Aorta (tissue), 5 donors: ENCODE data around the gene GMEB2. TPM values are rescaled to one million over a fixed set of nuclear protein-coding genes. Genes with fewer than 3 reads are reported as not detected.

Experiments used
- ATAC-seq: fragments of 200-7000 bp; cut with Tn5 transposase; one replicate; pipeline ENCODE4 v1.9.1; 2022; ENCODE audit warnings: moderate library complexity; ENCODE audit not compliant: low FRiP score
- DNase-seq, 2 donors: peaks; one replicate each; pipeline ENCODE4 v3.0.0-alpha.2; 2020
- H3K27ac ChIP-seq, 2 donors: one replicate each; pipeline ENCODE4 v1.5.1; 2013; ENCODE audit warnings: low read length in 2 of 2, mild to moderate bottlenecking in 2 of 2, moderate library complexity in 2 of 2, control low read depth in 1 of 2, inconsistent platforms in 1 of 2, low read depth in 1 of 2
- H3K27me3 ChIP-seq, 2 donors: one replicate each; pipeline ENCODE4 v1.6.1; 2013; ENCODE audit warnings: control low read depth in 1 of 2, low read length in 1 of 2, mild to moderate bottlenecking in 1 of 2, moderate library complexity in 1 of 2; ENCODE audit not compliant: insufficient read depth in 2 of 2, control insufficient read depth in 1 of 2
- H3K36me3 ChIP-seq, 2 donors: one replicate each; pipeline ENCODE4 v1.6.1; 2013; ENCODE audit warnings: control low read depth in 1 of 2, low read length in 1 of 2, mild to moderate bottlenecking in 1 of 2; ENCODE audit not compliant: insufficient read depth in 2 of 2, control insufficient read depth in 1 of 2
- H3K4me1 ChIP-seq, 2 donors: one replicate each; pipeline ENCODE4 v1.6.1; 2013; ENCODE audit warnings: low read length in 2 of 2, control low read depth in 1 of 2, mild to moderate bottlenecking in 1 of 2, moderate library complexity in 1 of 2; ENCODE audit not compliant: insufficient read depth in 2 of 2, control insufficient read depth in 1 of 2
- H3K4me3 ChIP-seq, 2 donors: one replicate each; pipeline ENCODE4 v1.5.1; 2013; ENCODE audit warnings: low read length in 2 of 2, control low read depth in 1 of 2, mild to moderate bottlenecking in 1 of 2
- H3K9me3 ChIP-seq: one replicate; pipeline ENCODE4 v1.6.1; 2013; ENCODE audit warnings: mild to moderate bottlenecking, low read length; ENCODE audit not compliant: control insufficient read depth
- WGBS, 2 donors: extraction: QIAGEN DNeasy Blood & Tissue Kit; methylation state at CpG; one replicate each; pipeline ENCODE4 v1.1.7; 2013; 5-methylcytosine and 5-hydroxymethylcytosine counted together
- intact Hi-C, 2 donors: fragments of 100-400 bp; cut with DNase I; formaldehyde crosslinking; loops; one replicate each; pipeline versions ENCODE4 v1.14.2 to v1.15.0; 2022
- polyA plus RNA-seq, 2 donors: library from polyadenylated mRNA; stranded (reverse); fragments of 200-250 nt; gene quantifications; one replicate each; pipeline ENCODE4 v1.2.3, GENCODE V29; 2013
- total RNA-seq, 2 donors: library from RNA; stranded (reverse); fragmentation: NEBNext Ultra II Directional; extraction: Animal tissue kit (Norgen Biotek cat#: 25700); gene quantifications; one replicate each; pipeline ENCODE4 v1.2.1, GENCODE V29; 2021
- donor health status: healthy with polysubstance abuse.
- donor health status: Bipolar disorder and iron deficiency.
- donor health status: DM: no; HTN: no; CAD: no.
- donor health status: DM: no; HTN: no; CAD: no.
- donor health status: DM: yes; HTN: yes; CAD: no.

Gene GMEB2
- total and polyA plus RNA-seq, 4 donors, result 3.9 to 10.3 (median 9.9) TPM

DNA sequence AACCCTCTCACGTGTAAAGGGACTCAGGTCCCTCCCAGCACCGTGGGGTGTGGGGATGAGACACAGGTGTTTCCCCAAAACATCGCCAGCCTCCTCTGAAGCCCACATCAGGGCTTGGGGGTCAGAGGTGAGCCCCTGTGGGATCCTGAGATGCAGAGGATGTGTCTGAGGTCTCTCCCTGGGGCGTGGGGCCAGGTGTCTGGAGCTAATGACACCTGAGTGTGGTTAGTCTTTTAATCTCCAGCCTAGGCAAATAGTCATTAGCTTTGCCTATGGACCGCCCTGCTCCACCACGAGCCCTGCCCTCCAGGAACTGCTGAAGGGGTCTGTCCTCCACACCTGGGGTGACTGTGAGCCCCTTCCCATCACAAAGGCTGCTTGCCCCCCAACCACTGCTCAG, 81.1 kb downstream of the GMEB2 start:
- DNase-seq (no peak), ATAC-seq (no peak)
- intact Hi-C loops, result no loop called here
- Histone ChIP-seq H3K36me3 (no peaks in the 10 kb centered on the region), H3K9me3 (no peaks in the 10 kb centered on the region), H3K27ac (no peak overlapping the region), H3K4me3 (no peak overlapping the region), H3K4me1 (no peaks in the 10 kb centered on the region), H3K27me3 (no peaks in the 10 kb centered on the region)
- WGBS, 2 donors, result 64 to 69% methylated on average over 6 of the region's 6 CpGs

DNA sequence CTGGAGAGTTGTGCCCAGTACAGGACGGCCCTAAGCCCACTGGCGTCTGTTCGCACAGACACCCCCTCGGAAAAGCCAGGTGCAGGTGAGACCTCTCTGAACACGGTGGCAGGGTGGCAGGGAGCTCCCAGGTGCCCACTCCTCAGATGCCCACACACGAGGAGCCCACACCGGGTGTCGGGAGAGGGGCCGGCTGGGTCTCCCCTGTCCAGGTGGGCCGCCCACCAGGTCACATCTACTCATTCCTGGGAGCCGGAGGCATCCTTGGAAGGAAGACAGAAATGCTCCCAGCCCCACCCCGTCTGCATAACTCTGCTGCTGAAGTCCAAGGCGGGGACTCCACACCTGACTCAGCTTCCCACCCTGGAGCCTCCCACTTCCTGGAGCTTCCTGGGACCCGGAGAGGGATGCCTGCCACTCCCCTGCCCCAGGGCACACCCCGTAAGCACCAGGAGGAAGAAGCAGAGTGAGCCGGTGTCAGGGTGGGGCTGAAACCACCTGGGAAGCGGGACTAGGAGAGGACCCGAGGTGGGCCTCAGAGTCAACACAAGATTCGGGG, 81.9 kb downstream of the GMEB2 start:
- intact Hi-C loops, result no loop called here
- H3K9me3 ChIP-seq, result no peaks in the 10 kb centered on the region
- DNase-seq (no peak), ATAC-seq (no peak)
- no peak overlapping the region for H3K27ac ChIP-seq
- no peaks in the 10 kb centered on the region for H3K36me3 ChIP-seq
- 72 to 77% methylated on average over 19 of the region's 19 CpGs for WGBS, 2 donors
- H3K4me3 ChIP-seq, result no peak overlapping the region
- H3K27me3 ChIP-seq, result no peaks in the 10 kb centered on the region
- H3K4me1 ChIP-seq, result no peaks in the 10 kb centered on the region

DNA sequence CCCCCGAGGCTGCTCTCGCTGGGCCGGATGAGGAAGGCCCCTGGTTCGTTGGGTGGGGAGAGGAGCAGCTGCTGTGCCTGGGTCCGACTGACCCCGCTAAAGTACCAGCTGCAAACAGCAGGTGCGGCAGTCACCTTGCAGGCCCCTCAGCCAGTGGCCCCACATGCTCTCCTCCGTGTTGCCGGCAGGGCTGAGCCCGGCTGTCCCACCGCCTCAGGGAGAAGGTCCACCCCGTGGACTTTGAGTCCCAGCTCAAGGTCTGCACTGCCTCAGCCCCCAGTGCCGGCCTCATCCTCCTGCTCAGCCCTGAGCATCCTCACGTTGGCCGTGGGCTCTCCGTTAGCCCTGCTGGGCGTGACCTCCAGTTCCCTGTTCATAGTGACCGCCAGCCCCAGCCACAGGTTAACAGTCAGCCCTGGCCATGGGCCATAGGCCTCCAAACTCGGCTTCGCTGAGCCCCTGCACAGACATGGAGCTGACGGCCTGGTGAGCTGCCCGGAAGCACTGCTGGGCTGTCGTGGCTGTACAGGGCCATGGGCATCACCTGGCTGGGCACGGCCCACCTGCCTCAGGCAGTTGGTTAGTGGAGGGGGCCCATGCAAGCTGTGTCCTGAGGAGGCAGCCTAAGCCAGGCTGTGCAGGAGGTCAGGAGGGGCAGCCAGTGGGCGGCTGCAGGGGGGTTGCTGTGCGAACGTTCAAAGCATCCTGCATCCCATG, 82.5 kb downstream of the GMEB2 start:
- ATAC-seq (no peak), DNase-seq (no peak)
- Histone ChIP-seq H3K4me3 (no peak overlapping the region), H3K36me3 (no peaks in the 10 kb centered on the region), H3K9me3 (no peaks in the 10 kb centered on the region), H3K27ac (no peak overlapping the region), H3K27me3 (no peaks in the 10 kb centered on the region), H3K4me1 (no peaks in the 10 kb centered on the region)
- intact Hi-C loops, result no loop called here
- 68 to 72% methylated on average over 27 of the region's 27 CpGs for WGBS, 2 donors

DNA sequence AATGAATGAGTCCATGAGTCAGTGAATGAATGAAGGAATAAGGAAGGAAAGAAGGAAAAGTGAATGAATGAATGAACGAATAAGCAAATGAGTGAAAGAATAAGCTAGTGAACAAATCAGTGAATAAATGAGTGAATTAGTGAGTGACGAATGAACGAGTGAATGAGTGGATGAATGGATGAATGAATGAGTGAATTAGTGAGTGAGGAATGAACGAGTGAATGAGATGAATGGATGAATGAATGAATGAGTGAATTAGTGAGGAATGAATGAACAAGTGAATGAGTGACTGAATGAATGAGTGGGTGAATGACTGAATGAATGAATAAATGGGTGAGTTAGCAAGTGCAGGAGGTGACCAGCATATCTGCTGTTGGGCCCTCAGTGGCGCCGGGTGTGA, 83.2 kb downstream of the GMEB2 start:
- no peak for DNase-seq
- WGBS, 2 donors, result 85 to 87% methylated on average over 6 of the region's 6 CpGs
- H3K9me3 ChIP-seq, result no peaks in the 10 kb centered on the region
- H3K4me1 ChIP-seq, result no peaks in the 10 kb centered on the region
- no peak overlapping the region for H3K27ac ChIP-seq
- ATAC-seq, result no peak
- no peaks in the 10 kb centered on the region for H3K27me3 ChIP-seq
- no peaks in the 10 kb centered on the region for H3K36me3 ChIP-seq
- H3K4me3 ChIP-seq, result no peak overlapping the region
- intact Hi-C loops, result no loop called here

DNA sequence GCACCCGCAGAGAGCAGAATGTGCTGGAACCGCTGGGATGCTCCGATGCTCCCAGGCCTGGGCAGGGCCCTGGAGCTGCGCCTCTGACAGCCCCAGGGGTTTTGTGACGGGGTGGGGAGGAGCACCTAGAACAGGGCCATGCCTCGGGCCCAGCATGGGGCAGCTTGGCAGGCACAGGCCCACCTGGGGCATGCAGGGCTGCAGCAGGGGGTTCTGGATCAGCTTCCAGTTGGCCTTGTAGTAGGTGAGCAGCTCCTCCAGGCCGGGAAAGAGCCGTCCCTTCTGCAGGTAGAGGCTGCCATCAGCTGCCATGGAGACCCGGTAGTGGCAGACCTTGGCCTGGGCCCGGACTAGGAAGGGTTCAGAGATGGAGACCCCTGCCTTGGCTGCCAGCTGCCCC, 83.8 kb downstream of the GMEB2 start:
- H3K4me3 ChIP-seq, result no peak overlapping the region
- intact Hi-C loops, result no loop called here
- no peaks in the 10 kb centered on the region for H3K4me1 ChIP-seq
- DNase-seq (no peak), ATAC-seq (no peak)
- WGBS, 2 donors, result 90 to 91% methylated on average over 10 of the region's 10 CpGs
- no peaks in the 10 kb centered on the region for H3K36me3 ChIP-seq
- no peaks in the 10 kb centered on the region for H3K9me3 ChIP-seq
- no peak overlapping the region for H3K27ac ChIP-seq
- no peaks in the 10 kb centered on the region for H3K27me3 ChIP-seq

DNA sequence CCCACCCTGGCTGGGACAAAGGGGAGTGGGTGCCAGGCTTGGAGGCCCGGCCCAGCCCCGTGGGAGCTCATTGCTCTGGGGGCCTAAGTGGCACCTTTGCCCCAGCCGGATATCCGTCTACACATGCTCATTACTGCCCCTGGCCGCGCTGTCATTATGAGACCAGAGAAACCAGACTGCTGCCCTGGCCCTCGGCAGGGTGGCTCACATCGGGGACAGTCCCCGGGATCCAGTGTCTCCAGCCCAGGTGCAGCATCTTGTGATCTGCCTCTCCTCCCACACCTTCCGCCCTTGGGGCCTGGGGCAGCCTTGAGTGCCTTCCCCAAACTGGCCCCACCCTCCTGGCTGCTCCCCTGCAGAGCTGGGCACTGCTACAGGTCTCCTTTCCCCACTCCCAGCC, 84.2 kb downstream of the GMEB2 start:
- 82 to 87% methylated on average over 10 of the region's 10 CpGs for WGBS, 2 donors
- Histone ChIP-seq H3K27me3 (no peaks in the 10 kb centered on the region), H3K9me3 (no peaks in the 10 kb centered on the region), H3K36me3 (no peaks in the 10 kb centered on the region), H3K4me3 (no peak overlapping the region), H3K4me1 (no peaks in the 10 kb centered on the region), H3K27ac (no peak overlapping the region)
- intact Hi-C loops, result no loop called here
- DNase-seq (no peak), ATAC-seq (no peak)

DNA sequence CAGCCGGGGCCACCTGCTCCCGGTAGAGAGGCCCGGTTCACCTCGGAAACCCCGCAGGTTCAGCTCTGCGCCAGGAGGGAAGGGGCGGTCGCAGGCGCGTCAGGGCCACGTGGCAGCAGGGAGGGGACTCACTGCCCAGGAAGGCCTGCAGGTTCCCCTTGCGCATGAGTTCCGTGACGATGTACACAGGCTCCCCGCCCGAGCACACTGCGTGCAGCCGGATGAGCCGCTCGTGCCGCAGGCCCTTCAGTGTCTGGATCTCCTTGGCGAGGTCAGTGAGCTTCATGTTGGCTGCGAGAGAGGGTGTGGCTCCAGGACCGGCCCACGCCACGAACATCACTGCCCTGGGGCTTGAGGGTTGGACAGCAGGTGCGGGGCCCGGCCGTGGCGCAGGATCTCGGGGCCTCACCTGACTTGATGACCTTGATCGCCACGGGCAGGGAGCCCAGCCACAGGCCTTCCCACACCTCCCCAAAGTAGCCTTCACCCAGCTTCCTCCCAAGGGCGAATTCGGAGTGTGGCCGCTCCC, 84.8 kb downstream of the GMEB2 start:
- DNase-seq (no peak), ATAC-seq (no peak)
- H3K4me1 ChIP-seq, result no peaks in the 10 kb centered on the region
- intact Hi-C loops, result no loop called here
- no peaks in the 10 kb centered on the region for H3K9me3 ChIP-seq
- no peak overlapping the region for H3K4me3 ChIP-seq
- 86 to 90% methylated on average over 36 of the region's 36 CpGs for WGBS, 2 donors
- H3K27ac ChIP-seq, result no peak overlapping the region
- no peaks in the 10 kb centered on the region for H3K36me3 ChIP-seq
- no peaks in the 10 kb centered on the region for H3K27me3 ChIP-seq

DNA sequence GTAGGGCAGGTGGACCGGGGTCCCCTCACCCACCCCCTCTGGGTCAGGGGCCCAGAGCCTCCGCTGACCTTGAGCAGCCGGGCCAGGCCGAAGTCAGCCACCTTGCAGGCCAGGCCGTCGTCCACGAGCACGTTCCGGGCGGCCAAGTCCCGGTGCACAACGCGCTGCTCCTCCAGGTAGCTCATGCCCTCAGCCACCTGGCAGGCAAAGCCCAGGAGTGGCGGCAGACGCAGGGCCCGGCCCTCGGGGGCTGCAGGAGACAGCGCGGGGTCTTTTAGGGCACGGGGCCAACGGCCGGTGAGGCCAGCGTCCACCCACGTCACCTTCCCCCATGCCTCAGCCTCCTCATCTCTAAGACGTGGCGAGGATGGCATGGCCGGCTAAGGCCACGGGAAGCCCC, 85.5 kb downstream of the GMEB2 start:
- H3K36me3 ChIP-seq, result no peaks in the 10 kb centered on the region
- no peak overlapping the region for H3K27ac ChIP-seq
- no peak for DNase-seq
- ATAC-seq, result no peak
- no peak overlapping the region for H3K4me3 ChIP-seq
- H3K9me3 ChIP-seq, result no peaks in the 10 kb centered on the region
- intact Hi-C loops, result no loop called here
- no peaks in the 10 kb centered on the region for H3K4me1 ChIP-seq
- H3K27me3 ChIP-seq, result no peaks in the 10 kb centered on the region
- WGBS, 2 donors, result 92 to 95% methylated on average over 28 of the region's 28 CpGs
